HL-60 (cell line): ENCODE results near the gene PDGFD.

ENCODE experiments used
- DNase-seq, 2 experiments: peaks; one replicate each; pipeline ENCODE4 v3.0.0-alpha.2; 2010 to 2020; ENCODE audit warnings: low read depth in 1 of 2, low spot score in 1 of 2
- H3K27ac ChIP-seq: fragments of 250-450 bp; sonication (Bioruptor Pico); replicated peaks from 2 replicates; pipeline ENCODE4 v1.5.1; 2020; ENCODE audit warnings: mild to moderate bottlenecking, moderate library complexity
- H3K27me3 ChIP-seq: fragments of 250-450 bp; sonication (Bioruptor Pico); 2 replicates; pipeline ENCODE4 v1.5.1; 2021; ENCODE audit warnings: mild to moderate bottlenecking, moderate library complexity; ENCODE audit not compliant: insufficient read depth, poor library complexity, severe bottlenecking
- H3K4me3 ChIP-seq: replicated peaks from 2 replicates; pipeline ENCODE4 v1.5.1; 2011; ENCODE audit warnings: mild to moderate bottlenecking, control low read depth, low read length; ENCODE audit not compliant: insufficient read depth
- CTCF ChIP-seq: IDR thresholded peaks from one replicate; pipeline ENCODE4 v1.5.1; 2011; ENCODE audit warnings: low read length, control low read depth, inconsistent platforms; ENCODE audit not compliant: insufficient read depth
- GABPA ChIP-seq: IDR thresholded peaks from 2 replicates; pipeline ENCODE4 v1.6.1; 2012; ENCODE audit warnings: low read depth
- POLR2AphosphoS5 ChIP-seq: IDR thresholded peaks from 2 replicates; pipeline ENCODE4 v1.6.1; 2012; ENCODE audit warnings: low read depth
- REST ChIP-seq: IDR thresholded peaks from 2 replicates; pipeline ENCODE4 v1.6.1; 2012; ENCODE audit warnings: low read depth; ENCODE audit not compliant: insufficient replicate concordance
- SPI1 ChIP-seq: IDR thresholded peaks from 2 replicates; pipeline ENCODE4 v1.6.1; 2012; ENCODE audit warnings: low read depth, mild to moderate bottlenecking, borderline replicate concordance

The PDGFD gene

GRCh38 chr11:103961010-103961409 lies 202.9 kb downstream of the PDGFD start:
- DNase-seq, result no peak
- H3K27ac ChIP-seq, result no peak overlapping the region
- no peaks in the 10 kb centered on the region for H3K27me3 ChIP-seq
- TF ChIP-seq CTCF (no peak), GABPA (no peak), SPI1 (no peak), POLR2AphosphoS5 (no peak), REST (no peak)
- H3K4me3 ChIP-seq, result no peak overlapping the region

GRCh38 chr11:103960108-103960507 lies 203.8 kb downstream of the PDGFD start:
- DNase-seq, result no peak
- no peak overlapping the region for H3K4me3 ChIP-seq
- TF ChIP-seq CTCF, result no peak
- TF ChIP-seq REST, result no peak
- no peak for TF ChIP-seq SPI1
- no peak for TF ChIP-seq POLR2AphosphoS5
- TF ChIP-seq GABPA, result no peak
- H3K27ac ChIP-seq, result no peak overlapping the region
- no peaks in the 10 kb centered on the region for H3K27me3 ChIP-seq

GRCh38 chr11:103959279-103959942 lies 204.5 kb downstream of the PDGFD start:
- no peak overlapping the region for H3K4me3 ChIP-seq
- no peaks in the 10 kb centered on the region for H3K27me3 ChIP-seq
- DNase-seq, result no peak
- no peak for TF ChIP-seq SPI1
- no peak for TF ChIP-seq GABPA
- TF ChIP-seq CTCF, result no peak
- no peak for TF ChIP-seq POLR2AphosphoS5
- no peak for TF ChIP-seq REST
- H3K27ac ChIP-seq, result no peak overlapping the region
